H1 (cell line): ENCODE measurements around the gene LRBA. TPM values are rescaled to one million over a fixed set of nuclear protein-coding genes. Genes with fewer than 3 reads are reported as not detected.

Experiments
- CTCF ChIA-PET: fragments of 300-600 bp; sonication (Branson Sonifier 250); formaldehyde crosslinking; loops from one replicate; lab custom pipeline; 2021; ENCODE audit not compliant: partially characterized antibody; lab: Charles Lee
- POLR2A ChIA-PET: fragments of 300-600 bp; sonication (Branson Sonifier 250); formaldehyde crosslinking; loops from one replicate; lab custom pipeline; 2021; ENCODE audit warnings: inconsistent platforms; ENCODE audit not compliant: partially characterized antibody; lab: Charles Lee
- DNase-seq, 2 experiments: peaks; one replicate each; pipeline versions ENCODE4 v3.0.0 to v3.0.0-alpha.2; 2010 to 2022; ENCODE audit warnings: low spot score in 2 of 2, low read depth in 1 of 2, mixed read lengths in 1 of 2
- FAIRE-seq: peaks from 2 replicates; lab custom pipeline; 2011; peaks lifted over from hg19 to GRCh38; lab: Jason Lieb, UNC
- H2AFZ ChIP-seq: 2 replicates; pipeline ENCODE4 v1.8.1; 2012; ENCODE audit warnings: low read length, inconsistent platforms
- H2AK5ac ChIP-seq: 2 replicates; pipeline ENCODE4 v1.6.1; 2013; ENCODE audit warnings: low read depth, low read length
- H2BK120ac ChIP-seq: replicated peaks from 2 replicates; pipeline ENCODE3; 2013; ENCODE audit warnings: low read depth, low read length, inconsistent platforms
- H2BK12ac ChIP-seq: 2 replicates; pipeline ENCODE4 v1.6.1; 2013; ENCODE audit warnings: low read depth, low read length
- H2BK15ac ChIP-seq: 2 replicates; pipeline ENCODE4 v1.6.1; 2013; ENCODE audit warnings: low read length
- H2BK20ac ChIP-seq: 2 replicates; pipeline ENCODE4 v1.6.1; 2013; ENCODE audit warnings: low read length
- H2BK5ac ChIP-seq: 2 replicates; pipeline ENCODE4 v1.6.1; 2013; ENCODE audit warnings: low read depth, low read length
- H3K14ac ChIP-seq: 2 replicates; pipeline ENCODE4 v1.6.1; 2013; ENCODE audit warnings: inconsistent platforms; ENCODE audit not compliant: insufficient read length
- H3K18ac ChIP-seq: 2 replicates; pipeline ENCODE4 v1.6.1; 2013; ENCODE audit warnings: low read length; ENCODE audit errors: extremely low read depth
- H3K23ac ChIP-seq: 2 replicates; pipeline ENCODE4 v1.6.1; 2013; ENCODE audit warnings: inconsistent platforms; ENCODE audit not compliant: insufficient read length
- H3K23me2 ChIP-seq: 2 replicates; pipeline ENCODE4 v1.6.1; 2013; ENCODE audit warnings: low read depth, low read length
- H3K27ac ChIP-seq: 2 replicates; pipeline ENCODE4 v1.6.1; 2011; ENCODE audit warnings: low read depth, low read length, inconsistent platforms
- H3K27me3 ChIP-seq, 4 experiments: replicated peaks in 1 of 4; 1 replicate in 1 of 4; 2 replicates in 3 of 4; pipeline versions ENCODE4 v1.6.1 to v1.8.1; 2011 to 2013; ENCODE audit warnings: low read length in 3 of 4, mild to moderate bottlenecking in 3 of 4, inconsistent platforms in 2 of 4, mixed read lengths in 2 of 4, moderate library complexity in 1 of 4; ENCODE audit not compliant: control insufficient read depth in 3 of 4, insufficient read depth in 3 of 4; ENCODE audit errors: extremely low read depth in 1 of 4
- H3K36me3 ChIP-seq, 4 experiments: 2 replicates each; pipeline versions ENCODE4 v1.6.1 to v1.8.1; 2011 to 2013; ENCODE audit warnings: mild to moderate bottlenecking in 4 of 4, low read length in 3 of 4, moderate library complexity in 2 of 4, control low read depth in 1 of 4, inconsistent platforms in 1 of 4; ENCODE audit not compliant: insufficient read depth in 4 of 4, control insufficient read depth in 2 of 4
- H3K4ac ChIP-seq: replicated peaks from 2 replicates; pipeline ENCODE3; 2013; ENCODE audit warnings: low read length, low read depth, mixed read lengths, inconsistent platforms; ENCODE audit not compliant: insufficient read length
- H3K4me1 ChIP-seq, 4 experiments: replicated peaks in 1 of 4; 1 replicate in 1 of 4; 2 replicates in 3 of 4; pipeline versions ENCODE4 v1.6.1 to v1.8.1; 2011 to 2013; ENCODE audit warnings: low read length in 3 of 4, inconsistent platforms in 2 of 4, mixed read lengths in 1 of 4; ENCODE audit not compliant: insufficient read depth in 4 of 4, control insufficient read depth in 3 of 4
- H3K4me2 ChIP-seq, 2 experiments: 2 replicates each; pipeline versions ENCODE4 v1.6.1 to v1.8.1; 2011 to 2013; ENCODE audit warnings: low read depth in 2 of 2, low read length in 2 of 2, control low read depth in 1 of 2, inconsistent platforms in 1 of 2, mild to moderate bottlenecking in 1 of 2; ENCODE audit not compliant: insufficient read depth in 1 of 2
- H3K4me3 ChIP-seq, 4 experiments: fragments of 200-600, 300-600 bp in 1 of 4; sonication (generic), shearing (Covaris generic), sonication (Bioruptor Twin) in 1 of 4; 2 replicates each; pipeline versions ENCODE4 v1.5.1 to v1.8.1; 2011 to 2016; ENCODE audit warnings: low read length in 4 of 4, low read depth in 3 of 4, control low read depth in 2 of 4, inconsistent platforms in 2 of 4, mild to moderate bottlenecking in 2 of 4, mixed read lengths in 1 of 4, moderate library complexity in 1 of 4; ENCODE audit not compliant: insufficient read depth in 2 of 4; ENCODE audit errors: extremely low read depth in 1 of 4
- H3K56ac ChIP-seq: replicated peaks from 2 replicates; pipeline ENCODE3; 2013; ENCODE audit warnings: low read depth, mild to moderate bottlenecking, mixed read lengths, low read length, inconsistent platforms; ENCODE audit not compliant: insufficient read length
- H3K79me1 ChIP-seq: 2 replicates; pipeline ENCODE4 v1.6.1; 2013; ENCODE audit warnings: low read depth, low read length, control low read depth
- H3K79me2 ChIP-seq, 2 experiments: 2 replicates each; pipeline versions ENCODE4 v1.6.1 to v1.8.1; 2012 to 2013; ENCODE audit warnings: low read length in 2 of 2, mild to moderate bottlenecking in 2 of 2, inconsistent platforms in 1 of 2; ENCODE audit not compliant: insufficient read depth in 2 of 2, control insufficient read depth in 1 of 2
- H3K9ac ChIP-seq, 4 experiments: replicated peaks in 1 of 4; 1 replicate in 1 of 4; 2 replicates in 3 of 4; pipeline versions ENCODE4 v1.6.1 to v1.8.1; 2011 to 2013; ENCODE audit warnings: low read depth in 3 of 4, low read length in 3 of 4, control low read depth in 2 of 4, mild to moderate bottlenecking in 2 of 4, moderate library complexity in 2 of 4, inconsistent platforms in 1 of 4; ENCODE audit errors: extremely low read depth in 1 of 4
- H3K9me3 ChIP-seq, 2 experiments: 2 replicates each; pipeline versions ENCODE4 v1.6.1 to v1.8.1; 2012 to 2013; ENCODE audit warnings: mild to moderate bottlenecking in 2 of 2, moderate library complexity in 2 of 2, control low read depth in 1 of 2, inconsistent platforms in 1 of 2, low read depth in 1 of 2, low read length in 1 of 2, mixed read lengths in 1 of 2; ENCODE audit not compliant: insufficient read depth in 2 of 2
- H4K20me1 ChIP-seq, 2 experiments: replicated peaks in 1 of 2; 2 replicates each; pipeline versions ENCODE3 to v1.8.1; 2011 to 2013; ENCODE audit warnings: inconsistent platforms in 2 of 2, low read length in 2 of 2, mild to moderate bottlenecking in 1 of 2; ENCODE audit not compliant: insufficient read depth in 2 of 2, control insufficient read depth in 1 of 2
- H4K5ac ChIP-seq: 2 replicates; pipeline ENCODE4 v1.6.1; 2013; ENCODE audit warnings: low read length, low read depth, mixed read lengths, inconsistent platforms; ENCODE audit not compliant: insufficient read length
- H4K8ac ChIP-seq: 2 replicates; pipeline ENCODE4 v1.8.0; 2013; ENCODE audit warnings: mild to moderate bottlenecking, moderate library complexity, low read length, inconsistent platforms; ENCODE audit not compliant: insufficient read depth; ENCODE audit errors: extremely low read depth
- H4K91ac ChIP-seq: replicated peaks from 2 replicates; pipeline ENCODE3; 2013; ENCODE audit warnings: low read length, mixed read lengths, inconsistent platforms; ENCODE audit not compliant: insufficient read length
- BRCA1 ChIP-seq: IDR thresholded peaks from 2 replicates; pipeline ENCODE4 v1.6.1; 2012; ENCODE audit warnings: low read depth, low read length, improper control_type of control experiment
- EP300 ChIP-seq, 2 experiments: IDR thresholded peaks; 1 replicate in 1 of 2; 2 replicates in 1 of 2; pipeline ENCODE4 v1.6.1; 2011 to 2012; ENCODE audit warnings: low read depth in 2 of 2, low read length in 2 of 2, mild to moderate bottlenecking in 2 of 2, borderline replicate concordance in 1 of 2, inconsistent platforms in 1 of 2, moderate library complexity in 1 of 2
- GTF2F1 ChIP-seq: IDR thresholded peaks from 2 replicates; pipeline ENCODE4 v1.6.1; 2012; ENCODE audit warnings: low read depth, low read length, improper control_type of control experiment, borderline replicate concordance
- KDM4A ChIP-seq: IDR thresholded peaks from one replicate; pipeline ENCODE4 v1.7.1; 2012; ENCODE audit warnings: low read depth, mild to moderate bottlenecking, moderate library complexity, low read length, inconsistent platforms; ENCODE audit not compliant: severe bottlenecking
- PHF8 ChIP-seq: fragments of 200-600 bp; sonication (generic); conservative IDR thresholded peaks from 2 replicates; pipeline ENCODE4 v1.7.1; 2012; ENCODE audit warnings: low read depth, mild to moderate bottlenecking, inconsistent platforms, low read length, moderate library complexity
- RNF2 ChIP-seq: fragments of 200-900, 300-1000 bp; sonication (generic); IDR thresholded peaks from 2 replicates; pipeline ENCODE4 v1.7.1; 2016; ENCODE audit warnings: borderline replicate concordance, low read depth, mild to moderate bottlenecking, antibody characterized with exemption, low read length; ENCODE audit not compliant: poor library complexity, severe bottlenecking; ENCODE audit errors: missing control alignments
- RXRA ChIP-seq: IDR thresholded peaks from 2 replicates; pipeline ENCODE4 v1.6.1; 2011; ENCODE audit warnings: low read depth, mild to moderate bottlenecking, low read length, moderate library complexity; ENCODE audit not compliant: insufficient read depth
- SP2 ChIP-seq: IDR thresholded peaks from 2 replicates; pipeline ENCODE4 v1.6.1; 2012; ENCODE audit warnings: mild to moderate bottlenecking, low read length, inconsistent platforms
- ZNF274 ChIP-seq: IDR thresholded peaks from 2 replicates; pipeline ENCODE4 v1.7.0; 2012; ENCODE audit warnings: low read length, borderline replicate concordance; ENCODE audit errors: extremely low read depth
- WGBS, 2 experiments: shearing (Covaris generic) in 1 of 2; methylation state at CpG; one replicate each; pipeline versions ENCODE4 v1.1.6 to v1.1.7; 2013 to 2015; ENCODE audit warnings: low lambda C conversion rate in 2 of 2, mixed read lengths in 2 of 2, inconsistent platforms in 1 of 2, low coverage in 1 of 2, missing lambda C conversion rate in 1 of 2; ENCODE audit not compliant: insufficient replicate concordance in 2 of 2, insufficient coverage in 1 of 2, insufficient read length in 1 of 2; ENCODE audit errors: extremely low coverage in 1 of 2, missing lambda C conversion rate in 1 of 2; 5-methylcytosine and 5-hydroxymethylcytosine counted together
- polyA plus RNA-seq, 7 experiments: library from polyadenylated mRNA; depleted of rRNA in 3 of 7; stranded (reverse) in 5 of 7; unstranded in 2 of 7; fragments of >200 nt in 5 of 7; fragments of 200-250 nt in 2 of 7; gene quantifications; 1 replicate in 5 of 7; 2 replicates in 1 of 7; 4 replicates in 1 of 7; pipeline versions ENCODE4 v1.2.1 to v1.2.3, GENCODE V29; 2011 to 2013; ENCODE audit warnings: missing spikeins in 2 of 7, mixed read lengths in 2 of 7
- total RNA-seq: library from RNA; stranded (reverse); fragmentation: NEBNext Ultra II Directional; extraction: Animal tissue kit (Norgen Biotek cat#: 25700); gene quantifications from 2 replicates; pipeline ENCODE4 v1.2.1, GENCODE V29; 2021
- TF ChIP-seq, protein P1 (sequence below): IDR thresholded peaks from 2 replicates; pipeline ENCODE4 v1.6.1; 2011; ENCODE audit warnings: low read depth, mild to moderate bottlenecking, low read length; ENCODE audit not compliant: insufficient read depth
- TF ChIP-seq, protein P2 (sequence below): IDR thresholded peaks from 2 replicates; pipeline ENCODE4 v1.6.1; 2012; ENCODE audit warnings: low read length, inconsistent platforms

LRBA gene
- total and polyA plus RNA-seq, 2 of the 8 experiments (the other 6 are each of a cell fraction or from before 2014, with no cell fraction given): 54.6 to 83.2 TPM

DNA sequence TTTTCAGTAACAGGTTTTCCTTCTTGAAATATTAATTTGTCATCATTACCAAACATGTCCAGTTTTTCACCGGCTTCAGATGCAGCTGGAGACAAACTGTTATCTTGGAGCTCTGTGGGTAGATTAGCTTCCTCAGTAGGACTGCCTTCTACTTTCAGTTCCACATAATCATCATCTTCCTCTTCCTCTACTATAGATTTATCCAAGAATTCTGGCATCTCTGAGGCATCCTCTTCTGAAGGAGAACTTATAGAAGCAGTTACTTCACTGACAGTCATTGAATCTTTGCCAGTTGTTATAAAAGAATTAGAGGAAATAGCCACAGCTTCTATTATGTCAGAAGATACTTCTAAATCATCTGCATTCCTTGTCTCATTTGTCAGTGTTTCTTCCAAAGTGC is 162.9 kb downstream of the LRBA start:
- H2BK12ac ChIP-seq: no peak overlapping the region
- H3K9ac ChIP-seq: no peak overlapping the region
- 88% methylated on average over 1 of the region's 1 CpG; no CpG with 5 or more reads in 1 of the 2 experiments for WGBS, 2 experiments
- no peak overlapping the region for H4K91ac ChIP-seq
- H3K23me2 ChIP-seq: no peaks in the 10 kb centered on the region
- no peak for FAIRE-seq
- H3K79me1 ChIP-seq: no peaks in the 10 kb centered on the region
- H3K18ac ChIP-seq: no peak overlapping the region
- no peaks in the 10 kb centered on the region for H3K9me3 ChIP-seq
- no peak overlapping the region for H3K4me3 ChIP-seq
- no peak overlapping the region for H2BK5ac ChIP-seq
- H4K20me1 ChIP-seq: no peaks in the 10 kb centered on the region
- H3K14ac ChIP-seq: no peak overlapping the region
- no peak overlapping the region for H2AFZ ChIP-seq
- ChIA-PET POLR2A (interaction anchor here (0.6 kb wide), 1 partner anchor 135 kb away, joined by 3 read pairs; no protein-coding TSS in a partner anchor), CTCF (interaction anchor here (0.8 kb wide), 1 partner anchor 20 kb away, joined by 3 read pairs; no protein-coding TSS in a partner anchor)
- H3K4me2 ChIP-seq: no peak overlapping the region
- no peaks in the 10 kb centered on the region for H3K4me1 ChIP-seq
- no peak overlapping the region for H4K8ac ChIP-seq
- H3K36me3 ChIP-seq: peaks cover 0 to 41% (median 12%) of the 10 kb centered on the region in 4 experiments; a peak in 4 of 8 replicates
- no peaks in the 10 kb centered on the region for H3K79me2 ChIP-seq
- H3K56ac ChIP-seq: no peak overlapping the region
- H2BK15ac ChIP-seq: no peak overlapping the region
- no peak overlapping the region for H2AK5ac ChIP-seq
- H4K5ac ChIP-seq: no peak overlapping the region
- H3K4ac ChIP-seq: no peak overlapping the region
- no peak overlapping the region for H2BK120ac ChIP-seq
- no peak overlapping the region for H2BK20ac ChIP-seq
- DNase-seq: no peak
- H3K27ac ChIP-seq: no peak overlapping the region
- no peak overlapping the region for H3K23ac ChIP-seq
- H3K27me3 ChIP-seq: no peaks in the 10 kb centered on the region
- TF ChIP-seq, protein P1, sequence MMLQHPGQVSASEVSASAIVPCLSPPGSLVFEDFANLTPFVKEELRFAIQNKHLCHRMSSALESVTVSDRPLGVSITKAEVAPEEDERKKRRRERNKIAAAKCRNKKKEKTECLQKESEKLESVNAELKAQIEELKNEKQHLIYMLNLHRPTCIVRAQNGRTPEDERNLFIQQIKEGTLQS: no peak
- TF ChIP-seq RXRA (no peak), GTF2F1 (no peak), BRCA1 (no peak), SP2 (no peak), ZNF274 (no peak), PHF8 (no peak), EP300 (IDR thresholded peaks at IDR 0.05; ENCODE audit: borderline replicate concordance in 1 of 2, low read depth in 2 of 2, low read length in 2 of 2) (no peak), RNF2 (no peak), KDM4A (no peak)
- TF ChIP-seq, protein P2, sequence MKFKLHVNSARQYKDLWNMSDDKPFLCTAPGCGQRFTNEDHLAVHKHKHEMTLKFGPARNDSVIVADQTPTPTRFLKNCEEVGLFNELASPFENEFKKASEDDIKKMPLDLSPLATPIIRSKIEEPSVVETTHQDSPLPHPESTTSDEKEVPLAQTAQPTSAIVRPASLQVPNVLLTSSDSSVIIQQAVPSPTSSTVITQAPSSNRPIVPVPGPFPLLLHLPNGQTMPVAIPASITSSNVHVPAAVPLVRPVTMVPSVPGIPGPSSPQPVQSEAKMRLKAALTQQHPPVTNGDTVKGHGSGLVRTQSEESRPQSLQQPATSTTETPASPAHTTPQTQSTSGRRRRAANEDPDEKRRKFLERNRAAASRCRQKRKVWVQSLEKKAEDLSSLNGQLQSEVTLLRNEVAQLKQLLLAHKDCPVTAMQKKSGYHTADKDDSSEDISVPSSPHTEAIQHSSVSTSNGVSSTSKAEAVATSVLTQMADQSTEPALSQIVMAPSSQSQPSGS: no peak
